NCI-H1436 (cell line): ENCODE data around the gene VPREB1.
"Not testable (repeated sequence)": the region's sequence is repeated elsewhere in the genome, so short reads cannot be mapped to it uniquely, and the experiment has no call there.

Source experiments
- DNase-seq: peaks from one replicate; lab custom pipeline; 2025; lab: John Stamatoyannopoulos, UW

Gene VPREB1

GRCh38 chr22:22244316-22245250, at the start of gene VPREB1:
Gene VPREB1, plus strand, starts transcription at chr22:22244786. Its CDS starts 28 bp downstream, at chr22:22244814.
- DNase-seq, result no peak

DNA sequence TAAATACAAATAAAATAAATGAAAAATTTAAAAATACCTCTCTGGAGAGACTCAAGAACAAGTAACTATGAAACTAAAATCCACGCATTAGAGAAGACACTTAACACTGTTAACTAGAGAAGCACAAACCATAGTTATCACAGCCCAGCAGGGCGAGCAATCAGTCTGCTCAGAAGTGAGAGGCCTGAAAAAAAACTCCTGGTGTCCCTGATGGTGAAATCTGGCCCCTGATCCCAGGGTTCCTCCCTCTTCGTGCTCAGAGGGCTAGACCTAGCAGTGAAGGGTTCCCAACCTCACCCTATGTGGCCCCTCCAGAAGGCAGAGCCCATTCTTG, 49.7 kb upstream of the VPREB1 start:
- no peak for DNase-seq

- DNase-seq, result peak; percentile 81
These were observed 49.1 kb upstream of the VPREB1 start for GRCh38 chr22:22195265-22196017.

- no peak for DNase-seq
These were observed 48.5 kb upstream of the VPREB1 start for GRCh38 chr22:22196018-22196533.

- no peak for DNase-seq
These were observed 47.6 kb upstream of the VPREB1 start for GRCh38 chr22:22196833-22197477.

DNA sequence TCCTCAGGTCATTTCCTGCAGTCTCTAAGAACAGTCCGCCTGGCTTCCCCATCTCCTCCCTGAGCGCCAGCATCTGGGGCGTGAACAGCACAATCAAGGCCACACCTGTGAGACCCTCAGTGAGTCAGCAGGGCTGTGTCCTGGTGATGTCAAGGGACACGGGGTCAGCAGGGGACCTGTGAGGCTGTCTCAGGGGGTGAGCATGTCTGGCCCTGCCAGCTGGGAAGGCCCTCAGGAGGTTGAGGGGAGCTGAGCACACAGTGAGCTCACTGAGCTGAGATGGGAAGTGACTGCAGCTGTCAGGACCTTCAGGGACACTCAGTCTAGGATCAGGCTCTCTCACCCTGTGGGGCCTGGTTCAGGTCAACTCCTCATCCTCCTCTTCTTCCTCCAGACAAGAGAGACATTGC, 46.6 kb upstream of the VPREB1 start:
- DNase-seq, result no peak

GRCh38 chr22:22198751-22199150, 45.8 kb upstream of the VPREB1 start:
- DNase-seq, result no peak

- no peak for DNase-seq
These were observed 45.0 kb upstream of the VPREB1 start for GRCh38 chr22:22199634-22200033.

DNA sequence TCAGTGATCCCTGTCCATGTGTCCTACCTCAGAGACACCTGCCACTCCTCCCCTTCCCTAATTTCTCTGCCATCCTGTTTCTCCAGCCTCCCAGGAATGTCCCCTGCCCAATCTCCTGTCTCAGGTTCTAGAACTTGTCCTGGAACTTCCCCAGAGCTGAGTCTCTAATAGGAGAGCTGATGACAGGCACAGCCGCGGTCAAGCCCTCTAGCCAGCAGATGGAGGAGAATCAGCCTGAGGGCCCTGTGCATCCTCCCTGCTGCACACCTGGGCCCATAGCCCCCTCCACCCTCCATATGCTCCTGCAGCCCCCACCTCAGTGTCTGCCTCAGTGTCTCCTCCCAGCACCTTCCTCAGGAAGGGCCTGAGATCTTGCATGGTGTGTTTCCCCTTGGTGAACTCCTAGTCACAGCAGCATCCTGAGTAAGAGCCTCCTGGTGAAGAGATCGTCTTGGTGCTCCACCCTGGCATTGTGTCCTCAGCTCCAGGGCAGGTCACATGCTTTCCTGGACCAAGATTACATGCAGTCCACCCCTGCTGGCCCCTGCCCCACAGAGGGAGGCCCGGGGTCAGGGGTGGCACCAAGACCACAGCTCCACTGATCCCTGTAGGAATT, 43.9 kb upstream of the VPREB1 start:
- DNase-seq, result no peak

DNA sequence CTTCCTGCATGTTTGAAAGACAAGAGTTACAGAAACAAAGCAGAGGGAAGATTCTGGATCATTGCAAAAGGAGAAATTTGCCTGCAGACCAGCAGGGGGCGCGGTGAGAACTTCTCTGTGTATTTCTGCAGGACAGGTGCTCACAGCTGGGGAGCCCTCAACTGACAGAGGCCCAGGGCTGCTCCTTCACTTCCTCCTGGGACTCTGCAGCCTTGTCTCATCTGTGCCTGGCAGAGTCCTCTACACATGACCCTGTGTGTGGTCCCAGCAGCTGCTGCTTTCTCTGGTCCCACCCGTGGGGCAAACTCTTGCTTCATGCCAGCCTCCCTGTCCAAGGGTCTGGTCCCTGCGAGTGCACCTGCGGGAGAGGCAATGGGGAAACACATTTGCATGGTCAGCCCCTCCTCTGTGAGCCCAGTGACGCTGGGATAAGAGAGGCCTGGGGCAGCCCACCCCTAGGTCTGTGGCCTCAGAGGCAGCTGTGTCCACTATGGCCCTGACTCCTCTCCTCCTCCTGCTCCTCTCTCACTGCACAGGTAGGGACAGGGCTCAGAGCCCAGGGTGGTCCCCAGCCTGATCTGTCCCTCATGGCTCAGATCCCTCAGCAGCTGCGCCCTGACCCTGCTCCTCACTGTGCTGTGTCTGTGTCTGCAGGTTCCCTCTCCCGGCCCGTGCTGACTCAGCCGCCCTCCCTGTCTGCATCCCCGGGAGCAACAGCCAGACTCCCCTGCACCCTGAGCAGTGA, 43.2 kb upstream of the VPREB1 start:
- no peak for DNase-seq

GRCh38 chr22:22201930-22202343, 42.6 kb upstream of the VPREB1 start:
- no peak for DNase-seq

GRCh38 chr22:22203048-22203971, 41.3 kb upstream of the VPREB1 start:
- no peak for DNase-seq

GRCh38 chr22:22207845-22208564, 36.6 kb upstream of the VPREB1 start:
- peak; percentile 31 for DNase-seq

DNA sequence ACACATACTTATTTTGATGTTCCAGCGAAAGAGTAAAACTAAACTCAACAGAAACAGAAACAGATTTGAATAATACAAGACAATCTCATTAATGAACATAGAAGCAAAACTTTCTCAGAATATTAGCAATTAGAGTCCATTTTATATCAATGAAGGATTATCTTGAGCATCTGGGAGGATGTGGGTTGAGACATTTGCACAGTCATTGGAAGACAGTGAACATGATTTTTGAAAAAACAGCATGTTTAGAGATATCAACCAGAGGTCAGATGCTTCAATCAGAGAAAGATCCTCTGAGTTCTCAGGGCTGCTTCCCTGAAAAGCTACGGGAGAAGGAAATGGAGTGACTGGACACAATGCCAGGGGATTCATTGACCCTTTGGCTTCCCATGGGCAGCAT, 35.9 kb upstream of the VPREB1 start:
- DNase-seq, result no peak

DNA sequence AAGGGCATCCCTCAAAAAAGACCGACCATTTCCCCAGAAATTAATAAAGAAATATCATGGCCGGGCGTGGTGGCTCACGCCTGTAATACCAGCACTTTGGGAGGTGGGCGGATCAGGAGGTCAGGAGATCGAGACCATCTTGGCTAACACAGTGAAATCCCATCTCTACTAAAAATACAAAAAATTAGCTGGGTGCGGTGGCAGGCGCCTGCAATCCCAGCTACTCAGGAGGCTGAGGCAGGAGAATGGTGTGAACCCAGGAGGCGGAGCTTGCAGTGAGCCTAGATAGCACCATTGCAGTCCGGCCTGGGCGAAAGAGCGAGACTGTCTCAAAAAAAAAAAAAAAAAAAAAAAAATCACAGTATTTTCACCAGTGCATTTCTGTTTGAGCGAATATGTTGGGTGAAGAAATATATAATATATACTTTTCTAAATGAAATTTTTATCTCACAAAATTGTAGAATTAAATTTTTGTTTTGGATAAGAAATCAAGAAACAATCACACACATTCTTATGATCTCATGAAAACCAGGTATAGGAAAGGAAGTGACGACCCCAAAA, 35.4 kb upstream of the VPREB1 start:
- DNase-seq, result not testable (repeated sequence)

GRCh38 chr22:22210375-22210774, 34.2 kb upstream of the VPREB1 start:
- no peak for DNase-seq

- DNase-seq, result no peak
These were observed 33.4 kb upstream of the VPREB1 start for GRCh38 chr22:22210889-22211833.

DNA sequence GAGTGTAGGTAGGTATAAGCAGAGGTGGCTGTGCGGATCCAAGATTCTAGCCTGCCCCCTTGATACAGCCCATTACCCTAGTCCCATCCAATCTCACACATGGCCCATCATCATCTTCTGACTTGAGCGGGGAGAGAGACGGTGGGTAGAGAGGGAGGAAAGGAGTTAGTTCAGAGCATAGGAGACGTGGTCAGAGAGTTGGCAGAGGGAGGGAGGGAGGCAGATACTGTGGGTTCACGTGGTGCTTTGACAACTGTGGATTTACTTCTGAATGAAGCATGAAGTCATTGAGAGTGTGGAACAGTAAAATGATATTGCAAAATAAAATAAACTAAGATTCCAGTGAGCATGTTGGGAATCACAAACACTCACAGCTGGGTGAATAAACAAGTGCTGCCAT, 31.4 kb upstream of the VPREB1 start:
- no peak for DNase-seq
